ENCODE results near the gene RXRB. TPM values are rescaled to one million over a fixed set of nuclear protein-coding genes. Genes with fewer than 3 reads are reported as not detected.

Gene RXRB
- total and polyA plus RNA-seq, 2 donors (not counting 1 experiment from before 2014, with no cell fraction given) = 88.3 to 99.9 TPM

GRCh38 chr6:33199687-33200218 lies 712 bp downstream of the RXRB start:
- Histone ChIP-seq H3K4me2 (replicated peaks; ENCODE audit: low read depth, low read length, poor library complexity, severe bottlenecking) (peak overlapping the region; percentile 78), H3K27ac (ENCODE audit: low read length in 2 of 2) (peak overlapping the region; percentile 93 to 94), H3K27me3 (replicated peaks in 1 of 4; ENCODE audit: control extremely low read depth in 1 of 4, control insufficient read depth in 3 of 4, insufficient read depth in 4 of 4, low read length in 3 of 4) (no peaks in the 10 kb centered on the region), H2AFZ (ENCODE audit: insufficient read depth, low read depth, low read length, poor library complexity, severe bottlenecking) (peak overlapping the region; percentile 79), H3K9me3 (ENCODE audit: control extremely low read depth in 1 of 3, control insufficient read depth in 2 of 3, insufficient read depth in 1 of 3, low read length in 2 of 3) (no peaks in the 10 kb centered on the region), H3K79me2 (ENCODE audit: control insufficient read depth, insufficient read depth, low read length) (peaks cover 55% of the 10 kb centered on the region), H4K20me1 (ENCODE audit: control insufficient read depth, insufficient read depth, low read length, poor library complexity, severe bottlenecking) (peaks cover 25% of the 10 kb centered on the region), H3K9ac (ENCODE audit: low read length) (peak overlapping the region; percentile 75), H3K4me1 (ENCODE audit: control insufficient read depth in 2 of 2, insufficient read depth in 2 of 2, low read length in 2 of 2) (peaks cover 26 to 50% of the 10 kb centered on the region in 2 donors), H3K36me3 (replicated peaks in 1 of 2; ENCODE audit: control extremely low read depth in 1 of 2, control insufficient read depth in 1 of 2, extremely low read depth in 1 of 2, insufficient read depth in 2 of 2, low read length in 1 of 2) (peaks cover 0 to 49% of the 10 kb centered on the region in 2 experiments), H3K4me3 (ENCODE audit: control extremely low read depth in 1 of 5, extremely low read depth in 1 of 5, insufficient read depth in 1 of 5, low read depth in 2 of 5, low read length in 4 of 5) (peak overlapping the region; percentile 56 to 99 (median 92))
- Mint-ChIP-seq H3K27me3 (no peaks in the 10 kb centered on the region), H3K27ac (peak overlapping the region; percentile 90), H3K9me3 (ENCODE audit: insufficient read depth) (no peaks in the 10 kb centered on the region), H3K4me3 (peak overlapping the region; percentile 99), H3K4me1 (peaks cover 65% of the 10 kb centered on the region)
- POLR2A ChIA-PET = interaction anchor here (0.6 to 1.5 kb wide), 11 partner anchors 8 to 370 kb away, joined by 3 to 13 read pairs (median 4); partner anchors contain the start of genes COL11A2, PHF1, RGL2 and RING1
- no peak for DNase-seq
- WGBS (ENCODE audit: insufficient coverage) = under 1% methylated on average over 14 of the region's 26 CpGs
- no peak for TF ChIP-seq CTCF (IDR thresholded peaks at IDR 0.05)
- TF ChIP-seq EZH2 (IDR thresholded peaks at IDR 0.05; ENCODE audit: borderline replicate concordance, insufficient read depth, low read depth, low read length, poor library complexity, severe bottlenecking) = no peak
- intact Hi-C loops (cut with micrococcal nuclease) = loop anchor here (1.0 to 10.0 kb wide), 9 partner anchors 9 to 1225 kb away; partner anchors contain the start of genes AGPAT1, CUTA, DXO and PFDN6
- CTCF ChIA-PET = interaction anchor here (0.6 to 0.9 kb wide), 2 partner anchors 9 to 89 kb away, joined by 3 read pairs; partner anchors contain the start of genes RING1 and WDR46
- peak; percentile 8 for ATAC-seq (ENCODE audit: low read depth)

GRCh38 chr6:33198853-33199436 lies 1.5 kb downstream of the RXRB start:
- ATAC-seq (ENCODE audit: low read depth) = no peak
- Histone ChIP-seq H3K27me3 (replicated peaks in 1 of 4; ENCODE audit: control extremely low read depth in 1 of 4, control insufficient read depth in 3 of 4, insufficient read depth in 4 of 4, low read length in 3 of 4) (no peaks in the 10 kb centered on the region), H3K9ac (ENCODE audit: low read length) (peak overlapping the region; percentile 75), H3K79me2 (ENCODE audit: control insufficient read depth, insufficient read depth, low read length) (peaks cover 52% of the 10 kb centered on the region), H3K27ac (ENCODE audit: low read length in 2 of 2) (peak overlapping the region in 1 of 2 donors; percentile 93), H3K36me3 (replicated peaks in 1 of 2; ENCODE audit: control extremely low read depth in 1 of 2, control insufficient read depth in 1 of 2, extremely low read depth in 1 of 2, insufficient read depth in 2 of 2, low read length in 1 of 2) (peaks cover 0 to 57% of the 10 kb centered on the region in 2 experiments), H3K4me2 (replicated peaks; ENCODE audit: low read depth, low read length, poor library complexity, severe bottlenecking) (peak overlapping the region; percentile 78), H2AFZ (ENCODE audit: insufficient read depth, low read depth, low read length, poor library complexity, severe bottlenecking) (no peak overlapping the region), H3K9me3 (ENCODE audit: control extremely low read depth in 1 of 3, control insufficient read depth in 2 of 3, insufficient read depth in 1 of 3, low read length in 2 of 3) (no peaks in the 10 kb centered on the region), H3K4me1 (ENCODE audit: control insufficient read depth in 2 of 2, insufficient read depth in 2 of 2, low read length in 2 of 2) (peaks cover 23 to 44% of the 10 kb centered on the region in 2 donors), H3K4me3 (ENCODE audit: control extremely low read depth in 1 of 5, extremely low read depth in 1 of 5, insufficient read depth in 1 of 5, low read depth in 2 of 5, low read length in 4 of 5) (peak overlapping the region in 2 of 5 experiments; percentile 83 to 92), H4K20me1 (ENCODE audit: control insufficient read depth, insufficient read depth, low read length, poor library complexity, severe bottlenecking) (peaks cover 25% of the 10 kb centered on the region)
- Mint-ChIP-seq H3K9me3 (ENCODE audit: insufficient read depth) (no peaks in the 10 kb centered on the region), H3K4me3 (peak overlapping the region; percentile 99), H3K27ac (peak overlapping the region; percentile 90), H3K4me1 (peaks cover 61% of the 10 kb centered on the region), H3K27me3 (no peaks in the 10 kb centered on the region)
- TF ChIP-seq CTCF (IDR thresholded peaks at IDR 0.05) = no peak
- no peak for TF ChIP-seq EZH2 (IDR thresholded peaks at IDR 0.05; ENCODE audit: borderline replicate concordance, insufficient read depth, low read depth, low read length, poor library complexity, severe bottlenecking)
- DNase-seq = no peak
- WGBS (ENCODE audit: insufficient coverage) = 100% methylated on average over 1 of the region's 3 CpGs
- ChIA-PET POLR2A (interaction anchor here (0.6 to 1.3 kb wide), 6 partner anchors 10 to 165 kb away, joined by 3 to 12 read pairs (median 6); partner anchors contain the start of genes RGL2 and RING1), CTCF (interaction anchor here (0.7 kb wide), 1 partner anchor 207 kb away, joined by 3 read pairs; no protein-coding TSS in a partner anchor)
- intact Hi-C loops (cut with micrococcal nuclease) = no loop called here

Data from B cell (primary cell).